ENCODE data around the gene MBNL1.
"Not testable (repeated sequence)": the region's sequence is repeated elsewhere in the genome, so short reads cannot be mapped to it uniquely, and the experiment has no call there.

MBNL1 gene

DNA sequence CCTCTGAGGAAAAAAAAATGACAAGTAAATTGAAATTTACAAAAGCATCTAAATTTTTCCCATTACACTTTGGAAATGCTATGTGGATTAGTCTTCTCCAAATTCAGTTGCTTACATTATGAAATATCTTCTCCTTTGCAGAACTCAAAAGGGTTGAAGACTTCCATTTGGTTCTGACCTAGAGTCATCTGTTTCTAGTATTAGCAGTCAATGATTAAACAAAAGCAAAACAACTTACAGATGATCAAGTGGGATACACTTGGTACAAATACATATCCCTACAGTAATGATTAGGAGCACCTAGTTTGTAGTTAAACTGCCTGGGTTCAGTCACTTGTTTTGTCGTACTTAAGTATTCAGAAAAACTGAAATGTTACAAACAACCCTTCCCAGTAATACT is 136.2 kb downstream of the MBNL1 start:
- DNase-seq (ENCODE audit: low spot score): no peak

DNA sequence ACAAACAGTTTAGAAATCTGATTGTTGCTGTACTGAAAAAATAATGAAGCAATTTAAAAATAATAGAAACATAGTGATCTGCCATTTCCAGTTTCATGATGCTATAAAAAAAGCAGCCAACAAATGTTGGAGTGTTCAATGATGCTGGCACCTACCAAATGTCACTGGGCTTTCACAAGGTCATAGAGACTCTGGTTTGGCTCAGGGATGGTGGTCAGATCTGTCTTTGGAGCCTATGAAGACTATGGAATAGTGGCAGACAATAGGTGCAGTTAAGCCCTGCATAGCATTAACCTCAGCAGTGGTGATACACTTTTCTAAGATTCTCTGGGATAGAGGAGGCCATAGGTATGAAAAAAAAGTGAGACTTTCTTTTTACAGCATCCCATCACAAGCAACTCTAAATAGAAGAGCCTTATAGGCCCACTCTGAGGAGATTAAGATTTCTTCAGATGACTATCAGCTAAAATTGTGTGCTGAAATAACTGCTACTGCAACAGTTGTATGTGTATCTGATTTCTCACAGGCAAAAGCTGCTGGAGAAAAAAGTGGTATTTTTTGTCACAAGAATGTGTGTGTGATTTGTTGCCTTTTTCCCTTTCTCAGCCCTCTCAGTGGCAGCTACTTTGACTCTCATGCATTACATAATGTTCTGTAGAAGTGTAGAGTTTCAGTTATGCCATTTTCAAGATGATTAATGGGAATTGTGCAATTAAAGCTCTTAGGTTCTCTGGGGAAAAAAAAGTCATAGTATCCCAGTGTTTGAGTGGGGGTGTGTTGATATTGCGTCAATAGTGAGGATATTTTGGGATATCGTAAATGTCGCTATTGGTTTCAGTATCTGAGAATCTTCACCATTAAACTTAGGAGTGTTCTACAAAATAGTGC is 137.4 kb downstream of the MBNL1 start:
- no peak for DNase-seq (ENCODE audit: low spot score)

DNA sequence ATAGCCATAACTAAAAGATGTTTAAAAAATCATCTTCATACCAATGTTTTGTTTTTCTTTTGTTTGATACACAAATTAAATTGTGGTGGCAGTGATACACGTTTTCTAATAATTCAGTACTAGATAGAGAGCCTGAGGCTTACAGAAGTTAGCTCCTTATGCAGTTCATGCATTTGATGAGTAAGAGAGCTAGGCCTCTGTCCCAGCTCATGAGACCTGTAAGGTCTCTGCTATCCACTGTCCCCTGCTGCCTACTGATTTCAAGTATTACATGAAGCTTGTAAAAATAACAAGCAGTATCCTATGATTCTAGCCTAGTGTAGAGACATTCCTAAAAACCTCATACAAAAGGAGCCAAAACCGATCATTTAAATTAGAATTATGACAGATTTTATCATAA is 144.5 kb downstream of the MBNL1 start:
- DNase-seq (ENCODE audit: low spot score): no peak

DNA sequence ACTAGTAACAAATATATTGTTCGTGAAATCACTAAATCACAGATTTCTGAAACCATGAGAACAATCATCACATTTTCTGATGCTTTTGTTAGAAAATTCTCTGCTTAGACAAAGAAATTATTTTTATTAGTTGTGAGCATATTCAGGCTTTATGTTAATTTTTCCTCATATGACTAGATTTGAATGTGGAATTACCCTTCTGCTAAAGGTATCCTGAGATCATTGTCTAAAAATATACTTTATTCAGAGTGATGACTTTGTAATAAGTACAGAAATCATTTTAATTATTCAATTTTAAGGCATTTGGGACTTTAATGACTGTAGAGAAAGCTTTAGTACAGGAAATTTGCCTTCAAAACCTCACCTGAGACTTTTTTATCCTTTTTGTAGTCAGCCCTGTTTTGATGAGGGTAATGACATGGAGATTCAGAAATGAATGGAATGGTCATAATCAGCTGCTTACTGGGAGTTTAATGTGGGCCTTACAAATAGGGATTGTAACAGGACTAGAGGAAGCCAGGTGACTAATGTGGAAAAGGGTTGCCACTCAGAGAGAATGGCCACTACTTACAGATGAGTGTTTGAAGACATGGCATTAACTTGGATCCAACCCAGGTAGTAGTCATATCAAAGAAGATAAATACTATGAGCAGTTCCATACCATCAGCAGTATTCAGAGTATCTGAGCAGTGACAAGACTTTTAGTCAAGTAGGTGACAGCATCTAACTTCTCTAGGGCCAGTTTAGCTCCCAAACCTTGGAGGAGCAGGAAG is 148.3 kb downstream of the MBNL1 start:
- DNase-seq (ENCODE audit: low spot score): no peak

DNA sequence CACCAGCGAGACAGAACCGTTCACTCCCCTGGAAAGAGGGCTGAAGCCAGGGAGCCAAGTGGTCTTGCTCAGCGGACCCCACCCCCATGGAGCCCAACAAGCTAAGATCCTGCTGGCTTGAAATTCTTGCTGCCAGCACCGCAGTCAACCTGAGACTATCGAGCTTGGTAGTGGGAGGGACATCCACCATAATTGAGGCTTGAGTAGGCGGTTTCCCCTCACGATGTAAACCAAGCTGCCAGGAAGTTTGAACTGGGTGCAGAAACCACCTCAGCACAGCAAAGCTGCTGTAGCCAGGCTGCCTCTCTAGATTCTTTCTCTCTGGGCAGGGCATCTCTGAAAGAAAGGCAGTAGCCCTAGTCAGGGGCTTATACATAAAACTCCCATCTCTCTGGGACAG is 151.0 kb downstream of the MBNL1 start:
- DNase-seq (ENCODE audit: low spot score): no peak

DNA sequence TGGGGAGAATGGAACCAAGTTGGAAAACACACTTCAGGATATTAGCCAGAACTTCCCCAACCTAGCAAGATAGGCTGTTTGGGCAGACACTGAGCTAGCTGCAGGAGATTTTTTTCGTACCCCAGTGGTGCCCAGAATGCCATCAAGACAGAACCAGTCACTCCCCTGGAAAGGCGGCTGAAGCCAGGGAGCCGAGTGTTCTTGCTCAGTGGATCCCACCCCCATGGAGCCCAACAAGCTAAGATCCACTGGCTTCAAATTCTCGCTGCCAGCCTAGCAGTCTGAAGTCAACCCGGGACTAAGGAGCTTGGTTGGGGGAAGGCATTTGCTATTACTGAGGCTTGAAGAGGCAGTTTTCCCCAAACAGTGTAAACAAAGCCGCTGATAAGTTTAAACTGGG is 152.4 kb downstream of the MBNL1 start:
- DNase-seq (ENCODE audit: low spot score): no peak

DNA sequence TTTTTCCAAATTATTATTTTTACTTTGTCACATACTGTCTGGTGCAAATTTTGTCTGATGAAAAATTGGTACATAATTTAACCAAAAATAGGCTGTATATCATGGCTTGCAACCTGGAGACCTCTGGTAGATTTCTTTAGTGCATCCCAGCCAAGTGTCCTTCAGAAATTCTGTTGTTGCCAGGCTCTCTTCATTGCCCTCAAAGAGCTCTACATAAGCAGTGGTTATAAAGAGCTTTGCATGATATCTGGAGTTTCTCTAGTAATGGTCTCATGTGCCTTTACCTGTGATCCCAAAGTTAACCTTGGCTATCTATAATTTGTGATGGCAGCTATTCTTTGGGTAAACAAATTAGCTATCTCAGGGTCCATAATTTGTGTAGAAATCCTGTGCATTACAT is 157.7 kb downstream of the MBNL1 start:
- no peak for DNase-seq (ENCODE audit: low spot score)

DNA sequence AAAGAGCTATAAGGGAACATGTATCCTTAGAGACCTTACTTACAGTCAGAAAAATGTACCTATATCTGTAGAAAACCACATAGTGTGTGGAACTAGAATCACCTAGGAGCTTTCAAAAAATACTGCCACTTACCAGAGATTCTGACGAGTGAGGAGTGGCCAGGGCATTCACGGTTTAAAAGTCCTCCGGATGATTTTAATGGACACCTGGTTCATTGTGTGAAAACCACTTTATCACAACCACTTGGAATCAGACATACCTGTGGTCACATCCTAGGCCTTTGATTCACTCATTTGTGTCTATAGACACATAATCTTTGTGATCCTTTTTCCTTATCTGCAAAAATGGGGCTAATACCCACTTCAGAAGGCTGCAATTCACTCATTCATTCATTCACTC is 159.8 kb downstream of the MBNL1 start:
- DNase-seq (ENCODE audit: low spot score): no peak

DNA sequence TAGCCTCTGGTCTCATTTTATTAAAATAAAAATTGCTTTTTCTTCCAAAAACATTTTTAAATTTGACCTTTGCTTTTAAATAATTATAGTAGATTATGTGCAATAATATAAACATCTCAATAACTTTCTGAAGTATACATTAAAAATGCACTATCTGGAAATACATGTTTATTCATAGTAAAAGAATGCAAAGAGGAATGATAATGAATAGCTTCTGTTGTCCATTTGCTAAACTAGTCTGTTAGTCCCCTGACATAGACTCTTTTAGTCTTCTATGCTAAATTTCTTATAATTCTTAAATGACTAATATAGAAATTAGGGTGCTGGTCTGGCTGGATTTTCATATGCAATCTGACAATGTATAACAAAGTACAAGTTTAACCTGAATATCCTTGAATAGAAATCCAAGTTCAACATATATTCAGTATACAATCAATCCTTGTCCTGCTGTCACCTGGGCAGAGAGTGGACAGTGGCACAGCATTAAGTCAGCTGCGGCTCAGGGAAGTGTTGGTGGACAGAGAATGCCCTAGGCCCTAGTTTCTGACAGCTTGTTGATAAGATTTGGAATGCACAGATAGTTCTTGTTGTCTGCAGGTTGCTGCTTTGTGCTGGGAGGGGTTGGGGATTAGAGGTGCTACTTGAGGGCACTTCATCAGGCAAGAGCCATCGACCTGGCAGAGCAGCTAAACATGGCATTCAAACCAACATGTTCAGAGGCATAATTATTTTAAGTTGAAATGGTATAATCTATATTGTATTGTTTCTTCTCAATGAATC is 161.7 kb downstream of the MBNL1 start:
- DNase-seq (ENCODE audit: low spot score): no peak

DNA sequence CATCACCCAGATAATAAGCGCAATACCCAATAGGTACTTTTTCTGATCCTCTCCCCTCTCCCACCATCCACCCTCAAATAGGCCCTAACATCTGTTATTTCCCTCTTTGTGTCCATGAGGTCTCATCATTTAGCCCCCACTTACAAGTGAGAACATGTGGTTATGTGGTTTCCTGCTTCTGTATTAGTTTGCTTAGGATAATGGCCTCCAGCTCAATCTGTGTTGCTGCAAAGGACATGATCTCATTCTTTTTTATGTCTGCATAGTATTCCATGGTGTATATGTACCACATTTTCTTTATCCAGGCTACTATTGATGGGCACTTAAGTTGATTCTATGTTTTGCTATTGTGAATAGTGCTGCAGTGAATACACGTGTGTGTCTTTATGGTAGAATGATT is 165.4 kb downstream of the MBNL1 start:
- DNase-seq (ENCODE audit: low spot score): no peak

DNA sequence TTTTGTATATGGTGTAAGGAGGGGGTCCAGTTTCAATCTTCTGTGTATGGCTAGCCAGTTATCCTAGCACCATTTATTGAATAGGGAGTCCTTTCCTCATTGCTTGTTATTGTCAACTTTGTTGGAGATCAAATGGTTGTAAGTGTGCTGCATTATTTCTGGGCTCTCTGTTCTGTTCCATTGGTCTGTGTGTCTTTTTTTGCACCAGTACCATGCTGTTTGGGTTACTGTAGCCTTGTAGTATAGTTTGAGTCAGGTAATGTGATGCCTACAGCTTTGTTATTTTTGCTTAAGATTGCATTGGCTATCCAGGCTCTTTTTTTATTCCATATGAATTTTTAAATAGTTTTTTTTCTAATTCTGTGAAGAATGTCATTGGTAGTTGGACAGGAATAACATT is 166.5 kb downstream of the MBNL1 start:
- not testable (repeated sequence) for DNase-seq (ENCODE audit: low spot score)

DNA sequence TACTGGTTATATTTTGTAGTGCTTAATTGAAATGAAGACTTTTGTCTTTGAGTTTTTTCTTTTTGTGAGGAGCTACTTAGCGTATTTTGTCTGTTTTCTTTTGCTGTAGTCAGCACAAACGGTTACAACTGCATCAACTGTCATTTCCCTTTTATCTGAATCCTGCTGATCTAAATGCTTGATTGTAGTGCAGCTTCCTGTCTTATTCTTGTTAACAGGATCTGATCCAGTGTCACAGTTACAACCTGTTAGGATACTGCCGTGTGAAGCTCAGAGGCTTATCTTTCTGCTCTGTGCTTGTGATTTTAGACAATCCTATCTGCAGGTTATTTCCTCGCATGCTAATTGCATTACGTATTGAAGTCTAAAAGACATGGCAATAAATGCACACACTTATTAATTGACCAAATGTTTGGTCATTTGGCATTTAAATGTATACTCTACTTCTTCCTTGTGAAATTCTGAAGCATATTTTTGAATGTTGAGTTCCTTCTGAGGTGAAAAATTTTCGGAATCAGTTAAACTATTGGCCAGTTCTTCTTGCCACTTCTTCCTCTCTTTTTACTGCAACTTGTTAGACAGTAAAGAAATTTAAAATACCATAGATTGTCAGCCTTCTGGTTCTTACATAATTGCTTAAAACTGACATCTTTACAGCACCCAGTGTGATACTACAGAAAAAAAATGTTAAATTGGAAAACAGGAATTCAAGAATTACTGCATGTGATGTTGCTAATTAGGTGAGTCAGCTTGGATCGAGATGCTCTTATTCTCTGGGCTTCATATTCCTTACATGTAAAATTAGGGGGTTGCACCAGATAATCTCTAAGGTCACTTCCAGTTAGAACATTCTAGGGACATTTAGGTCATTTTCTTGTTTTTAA is 168.2 kb downstream of the MBNL1 start:
- DNase-seq (ENCODE audit: low spot score): no peak

DNA sequence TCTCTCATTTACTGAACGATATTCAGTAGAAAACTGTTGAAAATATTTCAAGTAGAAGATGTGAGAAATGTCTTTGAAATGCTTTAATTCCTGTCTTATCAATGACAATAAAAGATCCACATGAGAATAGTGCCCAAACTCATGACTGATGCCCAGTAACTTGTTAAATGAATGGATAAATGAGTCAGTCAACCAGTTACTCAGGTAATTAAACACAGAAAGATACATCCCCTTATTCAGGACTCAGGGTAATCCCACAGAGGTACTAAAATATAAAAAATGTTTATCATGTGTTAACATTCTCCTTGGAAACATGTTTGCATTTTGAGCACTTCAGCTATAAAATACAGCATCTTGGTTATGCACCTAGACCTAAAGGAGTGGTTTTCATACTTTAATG is 169.5 kb downstream of the MBNL1 start:
- no peak for DNase-seq (ENCODE audit: low spot score)

DNA sequence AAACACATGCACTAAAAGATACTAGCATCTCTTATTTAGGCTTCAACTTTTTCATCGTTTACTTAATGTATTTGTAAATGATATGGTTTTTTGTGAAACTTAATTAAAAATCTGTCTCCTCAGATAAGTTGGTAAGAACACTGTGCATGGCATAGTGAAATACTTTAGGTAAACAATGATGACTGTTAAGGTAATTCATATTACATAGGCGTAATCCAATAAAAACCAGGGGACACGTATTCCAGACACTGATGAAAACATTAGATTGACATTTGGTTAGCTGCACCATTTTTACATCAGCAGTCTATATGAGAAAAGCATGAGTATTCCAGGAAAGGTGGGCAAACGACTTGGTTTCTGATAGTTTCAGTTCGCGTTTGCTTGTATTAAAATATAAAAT is 170.0 kb downstream of the MBNL1 start:
- no peak for DNase-seq (ENCODE audit: low spot score)

DNA sequence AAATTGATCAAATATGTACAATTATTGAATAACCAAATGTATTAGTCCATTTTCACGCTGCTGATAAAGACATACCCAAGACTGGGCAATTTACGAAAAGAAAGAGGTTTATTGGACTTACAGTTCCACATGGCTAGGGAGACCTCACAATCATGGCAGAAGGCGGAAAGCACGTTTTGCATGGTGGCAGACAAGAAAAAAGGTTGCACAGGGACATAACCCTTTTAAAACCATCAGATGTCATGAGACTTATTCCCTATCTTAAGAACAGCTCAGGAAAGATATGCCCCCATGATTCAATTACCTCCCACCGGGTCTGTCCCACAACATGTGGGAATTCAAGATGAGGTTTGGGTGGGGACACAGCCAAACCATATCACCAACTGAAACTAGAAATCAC is 171.5 kb downstream of the MBNL1 start:
- not testable (repeated sequence) for DNase-seq (ENCODE audit: low spot score)

DNA sequence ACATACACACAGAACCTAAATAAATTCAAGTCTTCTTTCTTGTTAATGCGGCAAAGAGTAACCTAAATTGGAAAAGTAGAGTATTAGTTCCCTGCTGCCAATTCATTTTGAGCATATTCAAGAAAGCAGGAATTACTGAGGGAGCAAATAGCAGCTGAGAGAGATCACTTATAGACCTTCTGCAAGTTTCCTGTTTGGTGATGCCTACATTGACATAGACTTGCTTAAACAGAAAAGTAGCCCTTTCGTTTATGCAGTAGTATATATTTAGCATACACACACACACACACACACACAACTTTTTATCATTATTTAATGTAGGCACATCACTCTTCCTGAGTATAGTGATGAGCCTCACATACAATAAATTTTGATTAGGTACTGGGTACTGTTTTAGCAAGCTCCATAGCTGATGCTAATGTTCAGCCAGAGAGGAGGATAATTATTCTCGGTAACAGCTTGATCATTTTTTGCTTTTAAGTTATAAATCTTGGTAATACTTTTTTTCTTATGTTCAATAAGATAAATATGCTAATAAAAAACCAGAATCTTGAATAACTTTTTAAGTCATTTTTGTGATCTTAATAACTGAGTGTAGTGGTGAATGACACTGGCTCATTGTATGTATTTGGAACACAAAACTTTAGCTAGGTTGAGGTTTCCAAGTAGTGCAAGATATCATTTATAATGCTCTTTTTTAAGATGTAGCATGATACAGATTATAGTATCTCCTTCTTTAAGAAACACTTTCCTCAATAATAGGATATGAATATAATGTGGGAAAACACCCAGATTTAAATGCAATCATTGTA is 174.7 kb downstream of the MBNL1 start:
- no peak for DNase-seq (ENCODE audit: low spot score)

DNA sequence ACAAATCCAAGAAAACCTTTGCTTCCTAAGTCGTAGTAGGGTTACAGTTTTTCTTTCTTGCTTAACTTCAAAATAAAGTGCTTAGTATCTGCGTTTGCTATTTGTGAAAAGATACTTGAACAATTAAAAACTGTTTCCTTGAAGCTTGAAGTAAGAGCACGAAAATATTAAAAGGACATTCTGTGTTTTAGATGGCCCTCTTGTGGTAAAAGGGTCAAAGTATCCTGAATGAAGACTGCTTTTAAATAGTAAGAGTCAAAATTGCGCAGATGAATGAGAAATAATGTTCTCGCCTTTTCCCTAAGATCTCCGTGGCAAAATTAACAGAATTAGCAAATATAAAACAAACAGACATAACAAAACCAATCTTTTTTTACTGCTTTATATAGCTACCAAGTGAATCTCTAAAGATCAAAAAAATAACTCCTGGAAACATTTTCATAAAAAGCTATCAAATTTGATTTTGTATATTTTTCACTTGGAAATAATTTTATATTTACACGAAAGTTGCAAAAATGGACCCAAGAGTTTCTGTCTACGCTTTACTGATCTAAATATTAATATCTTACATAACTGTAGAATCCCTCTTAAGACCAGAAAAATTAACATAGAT is 175.4 kb downstream of the MBNL1 start:
- peak; percentile 50 for DNase-seq (ENCODE audit: low spot score)

DNA sequence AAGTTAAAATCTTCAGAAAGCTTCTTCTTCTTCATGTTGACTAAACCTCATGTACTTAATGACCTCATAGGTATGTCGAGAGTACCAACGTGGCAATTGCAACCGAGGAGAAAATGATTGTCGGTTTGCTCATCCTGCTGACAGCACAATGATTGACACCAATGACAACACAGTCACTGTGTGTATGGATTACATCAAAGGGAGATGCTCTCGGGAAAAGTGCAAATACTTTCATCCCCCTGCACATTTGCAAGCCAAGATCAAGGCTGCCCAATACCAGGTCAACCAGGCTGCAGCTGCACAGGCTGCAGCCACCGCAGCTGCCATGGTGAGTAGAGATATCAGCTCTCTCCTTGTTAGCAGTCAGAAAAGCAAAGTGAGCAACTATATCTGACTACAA is 176.5 kb downstream of the MBNL1 start:
- DNase-seq (ENCODE audit: low spot score): no peak

DNA sequence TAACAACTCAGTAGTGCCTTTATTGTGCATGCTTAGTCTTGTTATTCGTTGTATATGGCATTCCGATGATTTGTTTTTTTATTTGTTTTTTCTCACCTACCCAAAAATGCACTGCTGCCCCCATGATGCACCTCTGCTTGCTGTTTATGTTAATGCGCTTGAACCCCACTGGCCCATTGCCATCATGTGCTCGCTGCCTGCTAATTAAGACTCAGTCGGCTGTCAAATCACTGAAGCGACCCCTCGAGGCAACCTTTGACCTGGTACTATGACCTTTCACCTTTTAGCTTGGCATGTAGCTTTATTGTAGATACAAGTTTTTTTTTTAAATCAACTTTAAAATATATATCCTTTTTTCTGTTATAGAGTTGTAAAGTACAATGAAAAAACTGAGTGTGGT is 177.8 kb downstream of the MBNL1 start:
- no peak for DNase-seq (ENCODE audit: low spot score)

DNA sequence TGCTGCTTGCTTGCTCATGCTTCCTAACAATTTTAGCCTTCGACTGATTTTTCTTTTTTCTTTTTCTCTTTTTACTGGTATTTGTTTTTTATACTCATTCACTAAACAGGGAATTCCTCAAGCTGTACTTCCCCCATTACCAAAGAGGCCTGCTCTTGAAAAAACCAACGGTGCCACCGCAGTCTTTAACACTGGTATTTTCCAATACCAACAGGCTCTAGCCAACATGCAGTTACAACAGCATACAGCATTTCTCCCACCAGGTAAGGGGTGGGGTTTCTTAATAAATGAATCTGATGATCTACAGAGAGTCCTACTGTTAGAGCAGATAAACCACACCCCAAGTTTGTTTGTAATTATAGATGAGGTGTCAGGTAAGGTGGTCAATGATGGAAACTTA is 178.8 kb downstream of the MBNL1 start:
- DNase-seq (ENCODE audit: low spot score): peak; percentile 32
